HG02588 (cell line): ENCODE data around the gene MAN1C1.

ENCODE experiments used
- ATAC-seq: cut with Tn5 transposase; IDR thresholded peaks from one replicate; pipeline ENCODE4 v1.9.1; 2021; ENCODE audit warnings: mild to moderate bottlenecking, moderate library complexity; ENCODE audit not compliant: unreplicated experiment

Gene MAN1C1

DNA sequence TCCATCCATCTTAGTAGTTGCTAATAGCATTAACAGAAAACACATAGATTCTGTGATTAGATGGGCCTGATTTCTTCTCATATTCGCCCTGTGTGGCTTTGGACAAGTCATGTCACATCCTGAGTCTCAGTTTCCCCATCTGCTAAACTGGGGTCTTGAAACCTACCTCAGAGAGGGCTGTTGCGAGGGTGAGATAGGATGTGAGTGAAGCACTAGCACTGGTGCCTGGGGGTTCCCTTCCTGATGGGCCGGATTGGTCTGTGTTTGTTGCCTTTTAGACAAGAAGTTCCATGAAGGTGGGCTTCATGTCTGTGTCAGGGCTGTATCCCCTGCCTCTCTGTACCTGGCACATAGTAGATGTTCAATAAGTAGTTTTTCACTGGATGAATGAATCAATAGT is 3.5 kb upstream of the MAN1C1 start:
- no peak for ATAC-seq

DNA sequence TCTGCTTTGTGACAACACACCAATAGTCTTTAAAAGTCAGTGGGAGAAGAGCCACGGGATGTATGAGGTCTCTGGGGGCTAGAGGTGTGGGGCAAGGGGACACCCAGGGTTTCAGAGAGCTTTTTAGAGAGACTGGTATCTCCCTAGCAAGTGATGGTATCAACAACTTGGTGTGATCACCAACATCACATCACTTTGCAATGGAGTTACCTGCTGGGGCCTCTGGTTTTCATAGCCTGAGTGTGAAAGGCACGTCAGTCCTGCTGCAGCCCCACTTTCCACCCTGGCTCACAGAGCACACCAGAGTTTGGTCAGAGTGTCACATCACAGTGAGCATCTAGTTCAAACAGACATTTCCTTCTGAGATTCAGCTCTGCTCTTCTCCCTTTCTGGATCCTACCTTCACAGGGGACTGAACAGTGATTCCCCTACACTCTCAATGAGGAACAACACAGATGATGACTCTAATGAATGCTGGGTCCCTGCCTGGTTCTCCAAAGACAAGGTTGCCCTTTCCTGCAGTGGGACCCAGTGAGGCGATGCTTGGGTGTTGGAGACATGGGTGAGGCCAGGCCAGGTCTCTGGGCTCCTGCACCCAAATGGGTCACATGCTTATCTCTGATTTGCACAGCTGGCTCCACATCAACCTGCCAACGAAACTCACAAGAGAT is 2.0 kb upstream of the MAN1C1 start:
- no peak for ATAC-seq

DNA sequence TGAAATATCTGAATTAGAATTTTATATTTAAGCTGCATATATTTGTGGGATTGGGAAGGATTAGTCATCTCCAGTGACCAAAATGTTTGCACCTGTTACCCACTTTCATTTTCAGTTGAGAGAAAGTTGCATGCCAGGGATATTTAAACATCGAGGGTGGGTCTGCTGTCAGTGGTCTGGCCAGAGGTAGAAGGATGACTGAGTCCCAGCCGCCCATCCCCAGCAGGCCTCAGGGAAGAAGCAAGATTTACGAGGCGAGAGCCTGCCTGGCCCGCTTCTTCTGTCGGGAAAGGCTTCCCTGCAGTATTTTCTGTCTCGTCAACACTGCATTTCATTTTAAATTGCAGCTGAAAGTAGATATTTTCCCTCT is 1.4 kb upstream of the MAN1C1 start:
- no peak for ATAC-seq

DNA sequence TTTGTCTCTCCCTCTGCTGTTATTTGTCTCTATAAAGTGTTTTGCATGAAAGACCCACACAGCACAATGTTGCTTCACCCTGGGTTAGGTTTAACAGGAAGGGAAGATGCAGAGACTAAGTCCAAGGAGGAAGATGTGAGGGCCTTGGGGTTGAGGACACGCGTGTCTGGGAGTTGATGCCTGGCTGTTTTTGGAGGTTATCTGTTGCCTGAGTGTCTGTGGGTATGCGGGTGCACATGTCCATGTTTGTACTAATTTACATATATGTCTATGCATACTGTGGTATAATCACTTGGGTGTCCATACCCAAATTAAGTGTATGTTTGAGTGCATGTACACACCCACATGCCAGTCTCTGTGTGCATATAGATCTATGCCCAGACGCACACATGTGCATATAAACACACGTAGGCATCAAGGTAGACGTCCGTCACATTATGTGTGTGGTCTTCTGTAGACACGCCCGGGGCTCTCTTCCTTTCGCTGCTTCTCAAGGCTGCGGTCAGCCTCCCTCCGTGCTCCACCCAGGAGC is 962 bp upstream of the MAN1C1 start:
- no peak for ATAC-seq

DNA sequence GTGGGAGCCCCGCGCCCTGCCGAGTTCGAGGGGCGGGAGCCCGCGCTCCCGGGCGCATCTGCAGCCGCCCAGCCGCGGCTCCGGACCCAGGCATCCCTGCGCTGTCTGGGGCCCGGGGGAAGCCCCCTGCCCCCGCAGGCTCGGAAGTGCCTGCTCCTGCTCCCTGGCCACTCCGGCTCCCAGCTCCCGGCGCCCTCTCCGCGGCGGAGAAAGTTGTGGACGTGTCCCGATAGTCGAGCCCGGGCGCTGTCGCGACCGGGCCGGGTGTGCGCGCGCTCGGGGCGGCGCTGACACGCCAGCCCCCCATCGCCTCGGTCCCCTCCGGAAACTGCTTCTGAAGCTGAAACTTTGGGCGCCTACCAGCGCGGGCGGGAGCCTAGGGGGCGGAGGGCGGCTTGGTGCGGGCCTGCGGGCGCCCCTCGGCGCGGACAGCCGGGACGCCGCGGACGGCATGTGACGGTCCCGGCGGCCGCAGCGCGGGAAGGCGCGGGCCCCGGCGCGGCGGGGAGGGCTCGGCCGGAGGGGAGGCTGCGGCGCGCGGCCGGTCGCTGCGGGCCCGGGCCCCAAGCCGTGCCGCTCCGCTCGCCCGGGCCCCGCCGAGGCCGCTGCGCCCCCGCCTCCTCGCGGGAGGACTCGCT is 515 bp downstream of the MAN1C1 start:
- no peak for ATAC-seq

DNA sequence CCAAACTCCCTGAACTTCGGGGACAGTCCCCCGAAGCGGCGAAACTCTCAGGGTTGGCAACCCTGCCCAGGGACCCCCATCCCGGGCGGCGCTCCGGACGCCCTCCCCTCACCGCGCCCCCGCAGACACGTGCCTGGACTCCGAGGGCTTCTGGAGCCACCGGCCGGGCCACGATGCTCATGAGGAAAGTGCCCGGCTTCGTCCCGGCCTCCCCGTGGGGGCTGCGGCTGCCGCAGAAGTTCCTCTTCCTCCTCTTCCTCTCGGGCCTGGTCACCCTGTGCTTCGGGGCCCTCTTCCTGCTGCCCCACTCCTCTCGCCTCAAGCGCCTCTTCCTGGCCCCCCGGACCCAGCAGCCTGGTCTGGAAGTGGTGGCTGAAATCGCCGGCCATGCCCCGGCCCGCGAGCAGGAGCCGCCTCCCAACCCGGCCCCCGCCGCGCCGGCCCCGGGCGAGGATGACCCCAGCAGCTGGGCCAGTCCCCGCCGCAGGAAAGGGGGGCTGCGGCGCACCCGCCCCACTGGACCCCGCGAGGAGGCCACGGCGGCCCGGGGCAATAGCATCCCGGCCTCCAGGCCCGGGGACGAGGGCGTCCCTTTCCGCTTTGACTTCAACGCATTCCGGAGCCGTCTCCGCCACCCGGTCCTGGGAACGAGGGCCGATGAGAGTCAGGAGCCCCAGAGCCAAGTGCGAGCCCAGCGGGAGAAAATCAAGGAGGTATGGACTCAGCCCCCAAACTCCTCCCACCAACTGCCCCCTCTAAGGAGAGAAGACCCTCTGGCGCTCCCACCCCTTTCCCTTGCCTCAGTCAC is 1.2 kb downstream of the MAN1C1 start:
- ATAC-seq: no peak

DNA sequence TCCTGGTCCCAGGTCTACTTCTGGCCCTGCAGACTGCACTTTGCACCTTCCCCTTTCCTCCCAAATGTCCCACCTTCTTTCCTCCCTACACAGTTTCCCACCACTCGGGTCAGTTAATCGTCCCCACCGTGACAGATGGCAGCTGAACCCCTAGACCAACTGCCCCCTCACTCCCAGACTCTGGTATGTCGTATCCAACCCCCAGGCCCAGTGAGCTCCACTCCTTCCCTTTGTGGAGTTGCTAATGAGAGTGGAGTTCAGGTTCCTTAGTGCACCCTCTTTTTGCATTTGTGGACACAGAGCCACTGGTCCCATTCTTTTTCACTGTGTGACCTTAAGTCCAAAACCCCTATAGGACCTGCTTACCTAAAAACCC is 1.8 kb downstream of the MAN1C1 start:
- no peak for ATAC-seq

DNA sequence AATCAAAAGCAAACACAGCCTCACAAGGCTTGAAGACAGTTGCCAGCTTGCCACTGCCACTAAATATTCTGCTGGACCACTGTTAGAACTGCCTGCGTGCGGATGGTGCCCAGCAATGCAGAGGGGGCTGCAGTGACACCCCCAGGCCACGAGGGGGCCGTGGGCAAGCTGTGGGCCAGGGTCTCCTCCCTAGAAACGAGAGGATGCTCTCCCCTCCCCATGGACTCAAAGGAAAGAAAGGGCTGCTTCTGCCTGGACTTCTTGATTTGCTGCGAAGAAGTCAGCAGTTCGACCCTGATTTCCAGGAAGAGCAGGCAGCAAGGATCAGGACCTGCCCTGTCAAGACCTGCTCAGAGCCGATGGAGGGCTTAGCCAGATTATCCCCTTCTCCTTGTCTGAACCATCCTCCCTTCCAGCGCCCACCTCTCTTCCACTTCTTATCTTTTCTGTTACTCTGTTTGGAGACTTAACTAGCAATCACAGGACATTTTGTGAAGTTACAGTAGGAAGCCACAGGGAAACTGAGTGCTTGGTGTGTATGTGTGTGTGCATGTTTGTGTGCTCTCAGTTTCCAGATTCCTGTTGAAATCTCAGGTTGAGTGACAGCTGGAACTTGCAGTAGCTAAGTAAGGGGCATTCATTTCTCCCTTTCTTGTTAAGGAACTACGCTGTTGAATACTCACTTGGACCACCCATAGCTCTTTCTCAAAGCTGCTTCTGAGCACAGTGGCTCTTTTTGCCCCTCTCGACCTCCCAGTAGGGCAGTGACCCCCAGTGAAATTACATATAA is 2.7 kb downstream of the MAN1C1 start:
- ATAC-seq: no peak

DNA sequence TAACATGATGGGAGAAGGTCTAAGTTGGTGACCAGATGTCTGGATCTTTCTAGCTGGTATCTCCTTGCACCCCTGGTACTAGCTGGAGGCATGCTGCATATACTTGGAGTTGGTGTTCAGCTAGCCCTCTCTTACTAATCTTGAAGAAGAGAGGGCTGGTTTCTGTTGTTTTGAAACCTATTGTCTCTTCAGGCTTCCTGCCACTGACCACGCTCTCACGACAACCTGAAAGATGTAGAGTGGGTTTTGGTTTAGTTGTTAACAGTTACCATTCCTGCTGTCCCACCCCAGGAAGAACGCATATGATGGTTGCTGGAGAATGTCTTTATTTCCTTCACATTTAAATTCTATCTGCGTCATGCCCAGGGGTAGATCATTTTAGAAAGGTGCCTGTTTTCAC is 3.6 kb downstream of the MAN1C1 start:
- ATAC-seq: no peak

DNA sequence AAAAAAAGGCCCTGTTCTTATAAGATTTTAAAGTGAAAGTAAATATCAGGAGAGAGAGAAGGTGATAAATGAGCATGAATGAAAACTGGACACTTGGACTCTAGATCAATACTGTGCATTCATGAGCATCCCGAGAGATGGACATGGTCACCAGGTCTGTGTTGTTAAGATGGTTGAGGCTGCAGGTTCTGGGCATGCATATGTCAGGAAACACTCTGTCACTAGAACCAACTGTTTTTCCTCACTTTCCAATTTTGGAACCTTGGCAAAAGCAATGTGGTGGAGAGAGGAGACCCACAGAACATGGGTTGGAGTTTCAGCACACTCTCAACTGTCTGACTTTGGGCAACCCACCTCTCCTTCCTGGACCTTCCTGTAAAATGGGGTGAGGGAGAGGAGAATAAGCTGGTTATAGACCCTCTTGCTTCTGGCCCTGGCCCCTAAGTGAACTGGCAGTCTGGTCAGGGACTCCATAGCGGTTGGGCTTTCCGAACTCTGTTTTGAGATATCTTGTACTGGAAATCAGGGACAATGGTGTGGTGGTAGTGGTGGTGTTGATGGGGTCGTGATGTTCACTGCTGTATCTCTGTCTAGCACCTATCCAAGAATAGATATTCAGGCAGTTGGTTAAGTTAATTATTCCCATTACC is 4.2 kb downstream of the MAN1C1 start:
- no peak for ATAC-seq

DNA sequence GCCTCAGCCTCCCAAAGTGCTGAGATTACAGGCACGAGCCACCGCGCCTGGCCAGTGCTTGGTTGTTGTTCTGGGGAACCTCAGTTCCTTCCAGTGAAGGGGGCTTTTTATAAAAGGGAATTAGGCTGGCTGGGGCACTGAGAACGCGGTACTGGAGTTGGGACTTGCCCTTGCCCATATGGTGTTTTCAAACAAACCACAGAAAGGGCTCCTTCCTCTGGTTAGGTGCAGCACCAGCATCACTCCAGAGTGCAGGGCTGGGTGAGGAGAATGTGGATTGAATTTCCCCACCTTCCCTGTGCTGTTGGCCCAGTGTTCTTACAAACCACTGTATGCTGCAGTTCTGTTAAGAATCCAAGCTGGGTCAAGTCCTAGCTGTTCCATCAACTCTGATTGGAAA is 5.3 kb downstream of the MAN1C1 start:
- no peak for ATAC-seq

DNA sequence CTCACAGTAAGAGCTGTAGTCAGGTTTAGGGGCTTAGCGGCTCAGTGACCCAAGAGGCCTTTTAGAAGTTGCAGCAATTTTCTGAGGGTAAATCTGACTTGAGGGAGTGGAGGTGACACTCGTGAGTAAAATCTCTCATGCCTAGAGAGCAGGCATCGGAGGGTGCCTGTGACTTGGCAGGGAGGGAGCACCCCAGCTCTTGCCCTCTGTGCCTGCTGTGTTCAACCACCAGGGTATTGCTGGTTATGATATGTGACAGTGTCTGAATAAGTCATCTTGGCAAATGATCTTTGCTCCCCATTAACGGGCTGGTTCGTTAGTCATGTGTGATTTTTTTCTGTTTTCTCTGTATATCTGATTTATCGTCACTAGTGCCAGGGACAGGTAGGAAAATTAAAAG is 5.9 kb downstream of the MAN1C1 start:
- ATAC-seq: no peak

DNA sequence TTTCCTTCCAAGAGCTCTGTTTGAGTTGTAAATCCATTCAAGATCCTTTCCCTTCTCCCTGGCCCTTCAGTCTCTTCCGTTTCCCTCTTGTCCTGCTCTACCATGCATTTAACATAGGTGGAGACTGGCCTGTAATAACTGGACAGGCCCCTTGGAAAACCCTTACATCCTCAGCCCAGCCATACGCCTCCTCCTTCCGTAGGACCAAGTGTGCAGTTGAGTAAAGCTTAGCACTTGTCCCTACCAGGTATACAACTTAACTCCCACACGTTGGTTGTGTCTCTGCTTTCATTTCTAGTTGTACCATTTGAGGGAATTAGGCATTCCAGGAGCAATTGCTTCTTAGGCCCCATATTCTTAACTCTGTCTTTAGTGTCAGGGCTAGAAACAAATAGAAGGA is 6.4 kb downstream of the MAN1C1 start:
- ATAC-seq: no peak

DNA sequence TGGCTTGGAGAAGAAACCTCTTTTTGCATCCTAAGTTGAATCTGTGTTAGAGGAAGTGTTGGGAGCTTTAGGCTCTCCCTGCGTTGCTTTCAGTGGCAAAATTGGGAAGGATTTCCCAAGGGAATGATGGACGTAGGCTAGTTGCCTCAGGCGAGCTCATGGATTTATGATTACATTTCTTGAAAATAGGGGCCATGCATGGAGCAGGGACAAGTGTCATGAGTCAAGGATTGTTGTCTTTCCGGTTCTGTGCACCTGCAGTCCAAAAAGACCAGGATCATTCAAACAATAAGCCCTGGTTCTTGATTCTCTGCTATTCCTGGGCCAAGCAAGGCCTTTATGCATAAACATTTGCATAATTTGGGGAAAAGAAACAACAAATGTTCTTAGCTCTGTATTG is 7.1 kb downstream of the MAN1C1 start:
- no peak for ATAC-seq

DNA sequence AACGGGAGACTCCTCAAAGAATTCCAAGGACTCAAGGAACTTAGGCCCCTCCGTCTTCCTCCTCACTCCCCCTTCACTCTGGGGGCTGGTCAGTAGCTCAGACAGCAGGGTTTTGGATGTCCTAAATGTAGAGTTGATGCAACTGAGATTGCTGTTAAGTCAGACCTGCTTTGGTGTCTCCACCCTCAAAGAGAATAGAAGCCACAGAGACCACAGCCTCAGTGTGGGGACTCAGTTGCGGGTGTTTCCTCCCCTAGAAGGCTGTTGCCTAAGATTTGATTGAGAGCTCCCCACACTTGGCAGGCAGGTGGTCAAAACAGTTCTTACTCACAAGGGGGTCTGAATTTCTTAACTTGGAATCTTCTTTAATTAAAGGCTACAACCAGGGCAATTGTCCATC is 7.6 kb downstream of the MAN1C1 start:
- no peak for ATAC-seq

DNA sequence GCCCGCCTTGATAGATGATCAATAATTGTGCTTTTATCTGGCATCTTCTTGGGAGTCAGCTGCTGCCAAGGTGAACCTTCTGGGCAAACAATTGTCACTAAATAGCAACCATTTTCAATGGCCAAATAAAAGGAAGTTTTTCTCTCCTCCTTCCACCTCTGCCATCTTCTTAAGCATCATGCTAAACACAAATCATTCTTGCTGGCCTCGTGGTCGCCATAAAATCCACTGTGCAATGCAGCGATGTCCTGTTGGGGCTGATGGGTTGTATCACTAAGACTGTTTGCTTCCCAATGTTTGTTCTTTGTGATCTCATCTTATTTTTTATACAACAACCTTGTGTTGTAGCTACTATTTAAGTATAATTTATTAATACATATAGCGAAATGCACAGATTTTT is 8.0 kb downstream of the MAN1C1 start:
- ATAC-seq: no peak

DNA sequence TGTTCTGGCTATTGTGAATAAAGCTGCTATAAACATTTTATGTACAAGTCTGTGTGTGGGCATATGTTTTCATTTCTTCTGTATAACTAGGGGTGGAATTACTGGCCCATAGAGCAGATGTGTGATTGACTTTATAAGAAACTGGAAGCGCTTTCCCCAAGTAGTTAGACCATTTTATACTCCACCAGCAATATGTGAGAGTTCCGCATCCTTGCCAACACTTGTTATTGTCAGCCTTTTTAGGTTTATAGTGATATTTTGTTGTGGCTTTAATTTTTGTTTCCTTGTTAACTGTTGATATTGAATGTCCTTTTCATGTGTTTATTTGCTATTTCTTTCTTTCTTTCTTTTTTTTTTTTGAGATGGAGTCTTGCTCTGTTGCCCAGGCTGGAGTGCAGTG is 9.4 kb downstream of the MAN1C1 start:
- no peak for ATAC-seq

DNA sequence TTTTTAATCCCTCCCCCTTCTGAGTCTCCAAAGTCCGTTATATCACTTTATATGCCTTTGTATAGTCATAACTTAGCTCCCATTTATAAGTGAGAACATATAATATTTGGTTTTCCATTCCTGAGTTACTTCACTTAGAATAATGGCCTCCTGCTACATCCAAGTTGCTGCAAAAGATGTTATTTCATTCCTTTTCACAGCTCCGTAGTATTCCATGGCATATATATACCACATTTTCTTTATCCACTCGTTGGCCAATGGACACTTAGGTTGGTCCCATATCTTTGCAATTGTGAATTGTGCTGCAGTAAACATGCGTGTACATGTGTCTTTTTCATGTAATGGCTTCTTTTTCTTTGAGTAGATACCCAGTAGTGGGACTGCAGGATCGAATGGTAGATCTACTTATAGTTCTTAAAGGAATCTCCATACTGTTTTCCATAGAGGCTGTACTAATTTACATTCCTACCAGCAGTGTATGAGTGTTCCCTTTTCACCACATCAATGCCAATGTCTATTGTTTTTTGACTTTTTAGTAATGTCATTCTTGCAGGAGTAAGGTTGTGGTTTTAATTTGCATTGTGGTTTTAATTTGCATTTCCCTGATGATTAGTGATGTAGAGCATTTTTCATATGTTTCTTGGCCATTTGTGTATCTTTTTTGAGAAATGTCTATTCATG is 12.3 kb downstream of the MAN1C1 start:
- no peak for ATAC-seq

DNA sequence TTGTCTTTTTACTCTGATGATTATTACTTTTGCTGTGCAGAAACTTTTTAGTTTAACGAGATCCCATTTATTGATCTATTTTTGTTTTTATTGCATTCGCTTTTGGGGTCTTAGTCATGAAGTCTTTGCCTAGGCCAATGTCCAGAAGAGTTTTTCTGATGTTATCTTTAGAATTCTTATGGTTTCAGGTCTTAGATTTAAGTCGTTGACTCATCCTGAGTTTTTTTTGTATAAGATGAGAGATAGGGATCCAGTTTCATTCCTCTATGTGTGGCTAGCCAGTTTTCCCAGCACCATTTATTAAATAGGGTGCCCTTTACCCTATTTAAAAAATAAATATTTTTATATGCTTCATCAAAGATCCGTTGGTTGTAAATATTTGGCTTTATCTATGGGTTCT is 13.2 kb downstream of the MAN1C1 start:
- ATAC-seq: no peak
